Breast epithelium (tissue), 4 donors: ENCODE data around the gene KCNJ6. TPM values are rescaled to one million over a fixed set of nuclear protein-coding genes. Genes with fewer than 3 reads are reported as not detected.
"Not testable (repeated sequence)": the region's sequence is repeated elsewhere in the genome, so short reads cannot be mapped to it uniquely, and the experiment has no call there.

Experiments used
- DNase-seq, 2 donors: peaks; one replicate each; pipeline ENCODE4 v3.0.0-alpha.2; 2019; ENCODE audit warnings: low spot score in 2 of 2
- H3K27ac ChIP-seq, 2 donors: fragments of 200-600 bp; sonication (generic) in 1 of 2; one replicate each; pipeline ENCODE4 v1.5.1; 2016 to 2019; ENCODE audit warnings: mild to moderate bottlenecking in 1 of 2
- H3K27me3 ChIP-seq, 2 donors: fragments of 200-600 bp; sonication (generic) in 1 of 2; one replicate each; pipeline versions ENCODE4 v1.5.1 to v1.6.0; 2017 to 2019; ENCODE audit warnings: control low read depth in 1 of 2, mild to moderate bottlenecking in 1 of 2
- H3K36me3 ChIP-seq: fragments of 200-600 bp; one replicate; pipeline ENCODE4 v1.5.1; 2019
- H3K4me1 ChIP-seq, 2 donors: fragments of 200-600 bp; sonication (generic); one replicate each; pipeline ENCODE4 v1.5.1; 2016 to 2019; ENCODE audit warnings: control low read depth in 1 of 2
- H3K4me3 ChIP-seq, 3 donors: fragments of 200-600 bp; sonication (generic); 1 replicate in 2 of 3; 2 replicates in 1 of 3; pipeline ENCODE4 v1.5.1; 2016 to 2019; ENCODE audit warnings: mild to moderate bottlenecking in 3 of 3, moderate library complexity in 2 of 3
- H3K9me3 ChIP-seq, 2 donors: fragments of 200-600 bp; sonication (generic) in 1 of 2; one replicate each; pipeline ENCODE4 v1.5.1; 2016 to 2019; ENCODE audit warnings: control low read depth in 1 of 2
- POLR2A ChIP-seq: fragments of 450-650 bp; IDR thresholded peaks from one replicate; pipeline ENCODE4 v1.6.1; 2016; ENCODE audit warnings: antibody characterized with exemption, mild to moderate bottlenecking, moderate library complexity
- POLR2AphosphoS5 ChIP-seq, 3 donors: sonication (generic); formaldehyde crosslinking; IDR thresholded peaks; one replicate each; pipeline ENCODE4 v1.6.1; 2017; ENCODE audit warnings: antibody characterized with exemption in 3 of 3
- intact Hi-C: fragments of 100-400 bp; cut with DNase I; formaldehyde crosslinking; loops from one replicate; pipeline ENCODE4 v1.15.1; 2023; ENCODE audit warnings: low total_unique reads
- total RNA-seq, 3 donors: library from RNA; depleted of rRNA; stranded (reverse); fragments of >200 nt; gene quantifications; one replicate each; pipeline ENCODE4 v1.1.0, GENCODE V29; 2016
- TF ChIP-seq, protein P1 (sequence below), 3 donors: fragments of 450-650 bp; IDR thresholded peaks; one replicate each; pipeline ENCODE4 v1.5.1; 2016 to 2017; ENCODE audit warnings: antibody characterized with exemption in 3 of 3, mild to moderate bottlenecking in 3 of 3, moderate library complexity in 3 of 3

Gene KCNJ6
- total RNA-seq, 3 donors from 2014 or later, result not detected

DNA sequence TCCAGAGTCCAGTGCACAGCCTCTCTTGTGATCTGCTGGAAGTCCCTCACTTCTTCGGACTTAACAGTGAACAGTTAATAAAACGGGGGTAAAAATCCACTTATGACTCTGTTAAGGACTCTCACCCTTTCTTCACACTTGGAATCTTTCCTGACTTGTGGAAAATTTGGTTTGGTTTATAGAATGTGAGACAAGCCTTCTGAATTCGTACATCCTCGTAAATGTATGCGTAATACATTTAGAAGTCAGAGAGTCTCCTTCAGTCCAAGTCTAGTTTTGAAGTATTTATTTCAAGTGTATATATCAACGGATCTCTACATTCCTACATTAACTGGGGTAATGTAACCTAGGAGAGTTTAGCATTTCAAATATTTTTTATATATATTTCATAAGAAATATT, 270.4 kb downstream of the KCNJ6 start:
- intact Hi-C loops, result no loop called here
- no peaks in the 10 kb centered on the region for H3K4me1 ChIP-seq
- H3K27ac ChIP-seq, result no peak overlapping the region
- peaks cover 0 to 10% of the 10 kb centered on the region in 2 donors for H3K27me3 ChIP-seq
- TF ChIP-seq, protein P1, sequence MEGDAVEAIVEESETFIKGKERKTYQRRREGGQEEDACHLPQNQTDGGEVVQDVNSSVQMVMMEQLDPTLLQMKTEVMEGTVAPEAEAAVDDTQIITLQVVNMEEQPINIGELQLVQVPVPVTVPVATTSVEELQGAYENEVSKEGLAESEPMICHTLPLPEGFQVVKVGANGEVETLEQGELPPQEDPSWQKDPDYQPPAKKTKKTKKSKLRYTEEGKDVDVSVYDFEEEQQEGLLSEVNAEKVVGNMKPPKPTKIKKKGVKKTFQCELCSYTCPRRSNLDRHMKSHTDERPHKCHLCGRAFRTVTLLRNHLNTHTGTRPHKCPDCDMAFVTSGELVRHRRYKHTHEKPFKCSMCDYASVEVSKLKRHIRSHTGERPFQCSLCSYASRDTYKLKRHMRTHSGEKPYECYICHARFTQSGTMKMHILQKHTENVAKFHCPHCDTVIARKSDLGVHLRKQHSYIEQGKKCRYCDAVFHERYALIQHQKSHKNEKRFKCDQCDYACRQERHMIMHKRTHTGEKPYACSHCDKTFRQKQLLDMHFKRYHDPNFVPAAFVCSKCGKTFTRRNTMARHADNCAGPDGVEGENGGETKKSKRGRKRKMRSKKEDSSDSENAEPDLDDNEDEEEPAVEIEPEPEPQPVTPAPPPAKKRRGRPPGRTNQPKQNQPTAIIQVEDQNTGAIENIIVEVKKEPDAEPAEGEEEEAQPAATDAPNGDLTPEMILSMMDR (IDR thresholded peaks at IDR 0.05), result no peak
- TF ChIP-seq POLR2A (no peak), POLR2AphosphoS5 (IDR thresholded peaks at IDR 0.05) (no peak)
- DNase-seq, result no peak
- no peaks in the 10 kb centered on the region for H3K9me3 ChIP-seq
- H3K36me3 ChIP-seq, result no peaks in the 10 kb centered on the region
- H3K4me3 ChIP-seq, result no peak overlapping the region

DNA sequence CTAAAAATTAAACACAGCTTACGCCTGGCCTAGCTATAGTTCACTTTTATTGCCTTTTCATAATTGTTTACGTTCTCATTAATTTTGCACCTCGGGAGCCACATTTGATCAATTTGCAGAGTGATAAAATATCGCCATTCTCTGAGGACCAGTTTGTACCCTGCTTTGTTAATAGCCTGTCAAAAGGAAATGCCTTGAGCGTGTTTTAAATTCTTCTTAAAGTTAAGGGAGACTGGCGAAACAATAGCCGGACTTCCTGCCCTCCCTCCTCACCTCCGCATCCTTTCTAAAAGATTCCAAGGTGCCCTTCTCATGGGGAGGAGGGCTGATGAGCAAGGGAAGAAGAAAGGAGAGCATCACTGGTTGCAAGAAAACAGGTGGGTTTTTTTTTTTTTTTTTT, 271.6 kb downstream of the KCNJ6 start:
- Histone ChIP-seq H3K9me3 (no peaks in the 10 kb centered on the region), H3K4me3 (no peak overlapping the region), H3K36me3 (no peaks in the 10 kb centered on the region), H3K27ac (no peak overlapping the region), H3K4me1 (no peaks in the 10 kb centered on the region), H3K27me3 (peaks cover 0 to 10% of the 10 kb centered on the region in 2 donors)
- intact Hi-C loops, result no loop called here
- TF ChIP-seq POLR2A (no peak), POLR2AphosphoS5 (IDR thresholded peaks at IDR 0.05) (no peak)
- TF ChIP-seq, protein P1 (IDR thresholded peaks at IDR 0.05), result no peak
- no peak for DNase-seq

DNA sequence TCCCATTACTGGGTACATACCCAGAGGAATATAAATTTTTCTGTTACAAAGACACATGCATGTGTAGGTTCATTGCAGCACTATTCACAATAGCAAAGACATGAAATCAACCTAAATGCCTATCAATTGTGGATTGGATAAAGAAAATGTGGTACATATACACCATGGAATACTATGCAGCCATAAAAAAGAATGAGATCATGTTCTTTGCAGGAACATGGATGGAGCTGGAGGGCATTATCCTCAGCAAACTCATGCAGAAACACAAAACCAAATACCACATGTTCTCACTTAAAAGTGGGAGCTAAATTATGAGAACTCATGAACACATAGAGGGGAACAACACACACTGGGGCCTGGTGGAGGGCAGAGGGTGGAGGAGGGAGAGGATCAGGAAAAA, 272.4 kb downstream of the KCNJ6 start:
- intact Hi-C loops, H3K4me3 ChIP-seq, H3K27me3 ChIP-seq, H3K36me3 ChIP-seq, H3K27ac ChIP-seq, H3K4me1 ChIP-seq, DNase-seq, H3K9me3 ChIP-seq: not testable (repeated sequence)

DNA sequence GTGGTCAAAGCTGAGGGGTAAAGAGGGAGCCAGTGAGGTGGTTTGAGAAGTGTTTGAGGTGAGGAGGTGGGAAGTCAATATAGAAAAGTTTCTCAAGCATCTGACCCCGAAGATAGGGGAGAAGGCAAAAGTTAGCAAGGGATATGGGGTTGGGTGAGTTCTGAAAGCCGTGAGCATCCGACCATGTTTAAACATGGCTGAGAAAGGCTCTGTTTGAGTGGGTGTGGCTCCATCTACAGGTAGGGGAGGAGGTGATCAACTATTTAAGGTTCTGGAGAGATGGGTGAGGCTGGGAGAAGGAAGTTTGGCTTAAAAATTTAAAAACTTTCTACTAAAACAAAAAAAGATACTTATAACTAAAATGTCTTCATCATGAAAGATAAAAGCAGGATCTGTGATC, 273.8 kb downstream of the KCNJ6 start:
- Histone ChIP-seq H3K27me3 (peaks cover 0 to 10% of the 10 kb centered on the region in 2 donors), H3K4me1 (no peaks in the 10 kb centered on the region), H3K36me3 (no peaks in the 10 kb centered on the region), H3K9me3 (no peaks in the 10 kb centered on the region), H3K27ac (no peak overlapping the region), H3K4me3 (no peak overlapping the region)
- no peak for DNase-seq
- TF ChIP-seq POLR2AphosphoS5 (IDR thresholded peaks at IDR 0.05) (no peak), POLR2A (no peak)
- TF ChIP-seq, protein P1 (IDR thresholded peaks at IDR 0.05), result no peak
- intact Hi-C loops, result no loop called here

DNA sequence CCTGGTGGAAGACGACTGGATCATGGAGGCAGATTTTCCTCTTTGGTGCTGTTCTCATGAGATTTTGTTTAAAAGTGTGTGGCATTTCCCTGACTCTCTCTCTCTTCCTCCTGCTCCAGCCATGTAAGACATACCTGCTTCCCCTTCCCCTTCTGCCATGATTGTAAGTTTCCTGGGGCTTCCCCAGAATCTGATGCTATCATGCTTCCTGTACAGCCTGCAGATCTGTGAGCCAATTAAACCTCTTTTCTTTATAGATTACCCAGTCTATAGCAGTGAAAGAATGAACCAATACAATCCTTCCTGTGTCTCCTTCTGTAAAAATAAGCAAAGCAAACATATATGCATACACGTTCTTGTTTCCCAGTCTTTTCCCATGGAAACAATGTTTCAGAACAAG, 276.5 kb downstream of the KCNJ6 start:
- Histone ChIP-seq H3K36me3 (no peaks in the 10 kb centered on the region), H3K4me3 (no peak overlapping the region), H3K4me1 (no peaks in the 10 kb centered on the region), H3K9me3 (no peaks in the 10 kb centered on the region), H3K27me3 (peaks cover 0 to 6% of the 10 kb centered on the region in 2 donors), H3K27ac (no peak overlapping the region)
- no peak for DNase-seq
- TF ChIP-seq POLR2AphosphoS5 (IDR thresholded peaks at IDR 0.05) (no peak), POLR2A (no peak)
- TF ChIP-seq, protein P1 (IDR thresholded peaks at IDR 0.05), result no peak
- intact Hi-C loops, result no loop called here
